Measurements from ENCODE around the gene UNC80.

- TF ChIP-seq HMGA2 (CRISPR knock-in tag; IDR thresholded peaks at IDR 0.05) (no peak), CREM (CRISPR knock-in tag; IDR thresholded peaks at IDR 0.05) (no peak), ZNF263 (CRISPR knock-in tag; IDR thresholded peaks at IDR 0.05; ENCODE audit: low read depth) (no peak), USF2 (CRISPR knock-in tag; IDR thresholded peaks at IDR 0.05) (no peak), CTCF (IDR thresholded peaks at IDR 0.05) (no peak), ZNF281 (CRISPR knock-in tag; IDR thresholded peaks at IDR 0.05) (no peak), E2F5 (CRISPR knock-in tag; IDR thresholded peaks at IDR 0.05) (no peak)
Measured at GRCh38 chr2:209911486-209911885, 139.9 kb downstream of the UNC80 start.

Data from WTC11 (cell line).